K562 (cell line): ENCODE measurements around the gene HJV.

ENCODE experiments used
- EP300 ChIP-seq: IDR thresholded peaks from 2 replicates; pipeline ENCODE4 v1.6.1; 2012; ENCODE audit warnings: low read length, improper control_type of control experiment
- FOS ChIP-seq: IDR thresholded peaks from 3 replicates; pipeline ENCODE4 v1.6.1; 2011; ENCODE audit not compliant: insufficient read length; ENCODE audit errors: extremely low read depth
- NFIC ChIP-seq: fragments of 450-650 bp; IDR thresholded peaks from 2 replicates; pipeline ENCODE4 v1.6.1; 2017; ENCODE audit warnings: mild to moderate bottlenecking, inconsistent platforms
- ZBTB1 ChIP-seq: sonication (generic); formaldehyde crosslinking; IDR thresholded peaks from 2 replicates; pipeline ENCODE4 v1.8.1; 2023; ENCODE audit warnings: missing genetic modification reagents, low read depth, mild to moderate bottlenecking, borderline replicate concordance
- ZNF644 ChIP-seq: fragments of 200-800 bp; sonication (Bioruptor generic); IDR thresholded peaks from 2 replicates; pipeline ENCODE4 v1.6.1; 2016; ENCODE audit warnings: low read depth, missing genetic modification characterization, missing compliant biosample characterization
- TF ChIP-seq, protein P1 (sequence below), 3 experiments: IDR thresholded peaks in 2 of 3; conservative IDR thresholded peaks in 1 of 3; 2 replicates each; pipeline ENCODE4 v1.5.1; 2011 to 2012; ENCODE audit warnings: low read length in 3 of 3, mild to moderate bottlenecking in 3 of 3, control low read depth in 2 of 3, improper control_type of control experiment in 1 of 3, inconsistent platforms in 1 of 3, low read depth in 1 of 3, mixed read lengths in 1 of 3, moderate library complexity in 1 of 3; ENCODE audit not compliant: insufficient read depth in 2 of 3

GRCh38 chr1:146007489-146008133, 13.9 kb downstream of the HJV start:
- TF ChIP-seq ZNF644 (tag) (no peak), EP300 (no peak), NFIC (no peak), ZBTB1 (CRISPR knock-in tag) (no peak), FOS (no peak)
- TF ChIP-seq, protein P1, sequence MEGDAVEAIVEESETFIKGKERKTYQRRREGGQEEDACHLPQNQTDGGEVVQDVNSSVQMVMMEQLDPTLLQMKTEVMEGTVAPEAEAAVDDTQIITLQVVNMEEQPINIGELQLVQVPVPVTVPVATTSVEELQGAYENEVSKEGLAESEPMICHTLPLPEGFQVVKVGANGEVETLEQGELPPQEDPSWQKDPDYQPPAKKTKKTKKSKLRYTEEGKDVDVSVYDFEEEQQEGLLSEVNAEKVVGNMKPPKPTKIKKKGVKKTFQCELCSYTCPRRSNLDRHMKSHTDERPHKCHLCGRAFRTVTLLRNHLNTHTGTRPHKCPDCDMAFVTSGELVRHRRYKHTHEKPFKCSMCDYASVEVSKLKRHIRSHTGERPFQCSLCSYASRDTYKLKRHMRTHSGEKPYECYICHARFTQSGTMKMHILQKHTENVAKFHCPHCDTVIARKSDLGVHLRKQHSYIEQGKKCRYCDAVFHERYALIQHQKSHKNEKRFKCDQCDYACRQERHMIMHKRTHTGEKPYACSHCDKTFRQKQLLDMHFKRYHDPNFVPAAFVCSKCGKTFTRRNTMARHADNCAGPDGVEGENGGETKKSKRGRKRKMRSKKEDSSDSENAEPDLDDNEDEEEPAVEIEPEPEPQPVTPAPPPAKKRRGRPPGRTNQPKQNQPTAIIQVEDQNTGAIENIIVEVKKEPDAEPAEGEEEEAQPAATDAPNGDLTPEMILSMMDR (IDR thresholded peaks at IDR 0.05 in 2 of 3, conservative IDR thresholded peaks at IDR 0.05 in 1 of 3; ENCODE audit: insufficient read depth in 2 of 3, low read depth in 1 of 3, low read length in 3 of 3), result no peak
